HFF-Myc (cell line): ENCODE results near the gene FLT3.
A peak's percentile ranks its signal among the peaks of the same experiment; 100 is the strongest.

Source experiments
- DNase-seq: peaks from one replicate; pipeline ENCODE4 v3.0.0-alpha.2; 2011; ENCODE audit warnings: low read depth; ENCODE audit errors: extremely low read depth
- H3K4me3 ChIP-seq: replicated peaks from 2 replicates; pipeline ENCODE4 v1.5.1; 2011; ENCODE audit warnings: low read depth, mild to moderate bottlenecking, control low read depth, low read length
- TF ChIP-seq, protein P1 (sequence below): IDR thresholded peaks from 2 replicates; pipeline ENCODE4 v1.5.1; 2012; ENCODE audit warnings: mild to moderate bottlenecking, low read depth, low read length, control low read depth; ENCODE audit errors: missing control alignments

FLT3 gene

DNA sequence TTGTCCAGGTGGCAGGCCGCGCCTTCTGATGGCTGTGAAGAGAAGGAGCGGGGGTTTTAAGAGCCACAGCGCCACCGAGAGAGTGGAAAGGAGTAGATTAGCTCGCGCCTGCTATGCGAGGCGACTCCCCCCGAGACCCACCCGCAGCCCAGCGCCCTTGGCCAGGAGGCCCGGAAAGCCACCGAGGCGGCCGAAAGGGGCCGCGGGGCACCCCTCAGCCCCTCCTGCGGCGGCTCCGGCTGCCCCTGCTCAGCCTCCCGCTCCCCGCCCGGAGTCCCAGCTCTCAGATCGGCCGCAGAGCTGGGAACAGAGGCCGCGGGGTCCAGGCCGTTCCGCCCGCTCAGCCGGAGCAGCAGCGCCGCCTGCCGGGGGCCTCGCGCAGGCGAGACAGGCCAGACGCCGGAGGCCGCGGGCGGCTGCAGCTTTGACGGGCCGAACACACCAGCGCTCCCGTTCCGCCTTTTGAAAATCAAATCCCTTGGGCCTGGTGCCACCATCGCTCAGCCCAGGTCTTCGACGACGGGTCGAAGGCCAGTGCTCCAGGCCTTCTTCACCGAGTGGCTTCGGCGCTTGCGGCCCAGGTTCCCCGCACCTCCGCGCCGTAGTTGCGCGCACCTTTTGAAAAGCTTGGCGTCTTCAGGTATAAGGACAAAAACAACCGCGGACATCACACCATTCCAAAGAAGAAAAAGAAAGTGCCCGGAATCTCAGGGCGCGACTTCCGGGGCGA lies 146.5 kb downstream of the FLT3 start:
- peak overlapping the region; percentile 21 for H3K4me3 ChIP-seq
- peak; percentile 10 for DNase-seq

More for the DNA sequence above, 146.5 kb downstream of the FLT3 start:
- TF ChIP-seq, protein P1, sequence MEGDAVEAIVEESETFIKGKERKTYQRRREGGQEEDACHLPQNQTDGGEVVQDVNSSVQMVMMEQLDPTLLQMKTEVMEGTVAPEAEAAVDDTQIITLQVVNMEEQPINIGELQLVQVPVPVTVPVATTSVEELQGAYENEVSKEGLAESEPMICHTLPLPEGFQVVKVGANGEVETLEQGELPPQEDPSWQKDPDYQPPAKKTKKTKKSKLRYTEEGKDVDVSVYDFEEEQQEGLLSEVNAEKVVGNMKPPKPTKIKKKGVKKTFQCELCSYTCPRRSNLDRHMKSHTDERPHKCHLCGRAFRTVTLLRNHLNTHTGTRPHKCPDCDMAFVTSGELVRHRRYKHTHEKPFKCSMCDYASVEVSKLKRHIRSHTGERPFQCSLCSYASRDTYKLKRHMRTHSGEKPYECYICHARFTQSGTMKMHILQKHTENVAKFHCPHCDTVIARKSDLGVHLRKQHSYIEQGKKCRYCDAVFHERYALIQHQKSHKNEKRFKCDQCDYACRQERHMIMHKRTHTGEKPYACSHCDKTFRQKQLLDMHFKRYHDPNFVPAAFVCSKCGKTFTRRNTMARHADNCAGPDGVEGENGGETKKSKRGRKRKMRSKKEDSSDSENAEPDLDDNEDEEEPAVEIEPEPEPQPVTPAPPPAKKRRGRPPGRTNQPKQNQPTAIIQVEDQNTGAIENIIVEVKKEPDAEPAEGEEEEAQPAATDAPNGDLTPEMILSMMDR: peak; percentile 91
